ENCODE results near the gene CLEC1A. TPM values are rescaled to one million over a fixed set of nuclear protein-coding genes. Genes with fewer than 3 reads are reported as not detected.
A peak's percentile ranks its signal among the peaks of the same experiment; 100 is the strongest.
"Not testable (repeated sequence)": the region's sequence is repeated elsewhere in the genome, so short reads cannot be mapped to it uniquely, and the experiment has no call there.

CLEC1A gene
- total and polyA plus RNA-seq, 7 donors, result 1.1 to 4.8 (median 2.0) TPM; not detected in 2

- TF ChIP-seq POLR2AphosphoS5 (IDR thresholded peaks at IDR 0.05), result peak in 1 of 4 donors; percentile 39
- TF ChIP-seq, protein P1, sequence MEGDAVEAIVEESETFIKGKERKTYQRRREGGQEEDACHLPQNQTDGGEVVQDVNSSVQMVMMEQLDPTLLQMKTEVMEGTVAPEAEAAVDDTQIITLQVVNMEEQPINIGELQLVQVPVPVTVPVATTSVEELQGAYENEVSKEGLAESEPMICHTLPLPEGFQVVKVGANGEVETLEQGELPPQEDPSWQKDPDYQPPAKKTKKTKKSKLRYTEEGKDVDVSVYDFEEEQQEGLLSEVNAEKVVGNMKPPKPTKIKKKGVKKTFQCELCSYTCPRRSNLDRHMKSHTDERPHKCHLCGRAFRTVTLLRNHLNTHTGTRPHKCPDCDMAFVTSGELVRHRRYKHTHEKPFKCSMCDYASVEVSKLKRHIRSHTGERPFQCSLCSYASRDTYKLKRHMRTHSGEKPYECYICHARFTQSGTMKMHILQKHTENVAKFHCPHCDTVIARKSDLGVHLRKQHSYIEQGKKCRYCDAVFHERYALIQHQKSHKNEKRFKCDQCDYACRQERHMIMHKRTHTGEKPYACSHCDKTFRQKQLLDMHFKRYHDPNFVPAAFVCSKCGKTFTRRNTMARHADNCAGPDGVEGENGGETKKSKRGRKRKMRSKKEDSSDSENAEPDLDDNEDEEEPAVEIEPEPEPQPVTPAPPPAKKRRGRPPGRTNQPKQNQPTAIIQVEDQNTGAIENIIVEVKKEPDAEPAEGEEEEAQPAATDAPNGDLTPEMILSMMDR (IDR thresholded peaks at IDR 0.05), result no peak
- no peaks in the 10 kb centered on the region for H3K36me3 ChIP-seq
- H3K4me3 ChIP-seq, result no peak overlapping the region
- DNase-seq, result no peak
- H3K27me3 ChIP-seq, result no peaks in the 10 kb centered on the region
- H3K4me1 ChIP-seq, result no peaks in the 10 kb centered on the region
- no peaks in the 10 kb centered on the region for H3K9me3 ChIP-seq
- 56 to 69% methylated on average over 4 of the region's 4 CpGs for WGBS, 2 donors
- no peak overlapping the region for H3K27ac ChIP-seq
- intact Hi-C loops (cut with DNase I), result no loop called here
Measured at GRCh38 chr12:10027721-10028120, 71.1 kb downstream of the CLEC1A start.

DNA sequence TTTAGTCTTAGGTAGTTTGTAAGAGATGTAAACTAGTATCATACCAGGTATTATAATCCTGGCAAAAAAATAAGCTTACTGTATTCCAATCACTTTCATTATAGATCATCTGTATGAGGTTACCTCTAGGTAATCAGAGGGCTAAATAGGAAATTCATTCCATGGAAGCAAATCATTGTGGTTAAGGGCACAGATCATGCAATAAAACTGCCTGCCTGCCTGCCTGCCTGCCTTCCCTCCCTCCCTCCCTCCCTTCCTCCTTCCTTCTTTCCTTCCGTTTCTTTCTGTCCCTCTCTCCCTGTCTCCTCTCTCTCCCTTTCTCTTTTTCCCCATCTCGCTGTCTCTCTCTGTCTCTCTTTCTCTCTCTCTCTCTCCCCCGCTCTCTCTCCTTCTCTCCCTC is 71.5 kb downstream of the CLEC1A start:
- H3K4me1 ChIP-seq, result no peaks in the 10 kb centered on the region
- H3K36me3 ChIP-seq, result no peaks in the 10 kb centered on the region
- no peaks in the 10 kb centered on the region for H3K27me3 ChIP-seq
- 69 to 72% methylated on average over 3 of the region's 3 CpGs for WGBS, 2 donors
- no peak overlapping the region for H3K27ac ChIP-seq
- no peak for DNase-seq
- no peak overlapping the region for H3K4me3 ChIP-seq
- intact Hi-C loops (cut with DNase I), result no loop called here
- TF ChIP-seq, protein P1 (IDR thresholded peaks at IDR 0.05), result no peak
- TF ChIP-seq POLR2AphosphoS5 (IDR thresholded peaks at IDR 0.05) (no peak), EP300 (IDR thresholded peaks at IDR 0.05) (no peak)
- no peaks in the 10 kb centered on the region for H3K9me3 ChIP-seq

- H3K9me3 ChIP-seq; H3K4me1 ChIP-seq; intact Hi-C loops (cut with DNase I); H3K4me3 ChIP-seq; H3K36me3 ChIP-seq; H3K27ac ChIP-seq; DNase-seq; H3K27me3 ChIP-seq: not testable (repeated sequence)
- WGBS, 2 donors, result 89 to 92% methylated on average over 4 of the region's 4 CpGs
Measured at GRCh38 chr12:10026666-10027065, 72.1 kb downstream of the CLEC1A start.

DNA sequence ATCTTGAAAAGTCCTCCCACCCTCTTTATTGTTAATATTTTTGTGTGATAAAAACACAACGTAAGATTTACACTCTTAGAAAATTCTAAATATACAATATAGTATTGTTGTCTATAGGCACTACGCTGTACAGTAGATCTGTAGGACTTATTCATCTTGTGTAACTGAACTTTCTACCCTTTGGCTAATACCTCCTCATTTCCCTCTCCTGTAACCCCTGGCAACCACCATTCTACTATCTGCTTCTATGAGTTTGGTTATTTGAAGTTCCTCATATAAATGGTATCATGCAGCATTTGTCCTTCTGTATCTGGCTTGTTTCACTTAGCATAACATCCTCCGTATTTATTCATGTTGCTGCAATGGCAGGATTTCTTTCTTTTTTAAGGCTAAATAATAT is 73.5 kb downstream of the CLEC1A start:
- intact Hi-C loops (cut with DNase I), result no loop called here
- H3K27me3 ChIP-seq, result no peaks in the 10 kb centered on the region
- no peak overlapping the region for H3K4me3 ChIP-seq
- no peaks in the 10 kb centered on the region for H3K36me3 ChIP-seq
- H3K4me1 ChIP-seq, result no peaks in the 10 kb centered on the region
- WGBS, 2 donors, result 94% methylated on average over 3 of the region's 3 CpGs
- no peaks in the 10 kb centered on the region for H3K9me3 ChIP-seq
- H3K27ac ChIP-seq, result no peak overlapping the region
- no peak for DNase-seq
- TF ChIP-seq POLR2A (IDR thresholded peaks at IDR 0.05) (no peak), POLR2AphosphoS5 (IDR thresholded peaks at IDR 0.05) (no peak), EP300 (IDR thresholded peaks at IDR 0.05) (no peak)
- TF ChIP-seq, protein P1 (IDR thresholded peaks at IDR 0.05), result no peak

GRCh38 chr12:10021342-10021741 is 77.4 kb downstream of the CLEC1A start:
- TF ChIP-seq EP300 (IDR thresholded peaks at IDR 0.05), result no peak
- TF ChIP-seq POLR2AphosphoS5 (IDR thresholded peaks at IDR 0.05), result no peak
- TF ChIP-seq, protein P1 (IDR thresholded peaks at IDR 0.05), result no peak
- no peak for TF ChIP-seq POLR2A (IDR thresholded peaks at IDR 0.05)
- 58 to 90% methylated on average over 3 of the region's 3 CpGs for WGBS, 2 donors
- H3K36me3 ChIP-seq, result no peaks in the 10 kb centered on the region
- no peaks in the 10 kb centered on the region for H3K9me3 ChIP-seq
- H3K27ac ChIP-seq, result no peak overlapping the region
- intact Hi-C loops (cut with DNase I), result no loop called here
- peaks cover 0 to 22% (median 2%) of the 10 kb centered on the region in 4 donors for H3K4me1 ChIP-seq
- H3K27me3 ChIP-seq, result no peaks in the 10 kb centered on the region
- DNase-seq, result no peak
- H3K4me3 ChIP-seq, result no peak overlapping the region

Other genes starting within 250 kb of the CLEC1A start
- gene CLEC2B, start 229.6 kb downstream of the CLEC1A start, total RNA-seq, result 10 to 100 TPM in 3 of 4 donors, 1 to 10 TPM in 1; 7.2 to 19.6 (median 16.4) TPM
- 10 to 100 TPM in 1 of 3 donors, 1 to 10 TPM in 2; 6.0 to 10.8 (median 9.1) TPM for gene CLEC2B, start 229.6 kb downstream of the CLEC1A start, polyA plus RNA-seq
- not detected for gene KLRF2, start 217.5 kb downstream of the CLEC1A start, total RNA-seq
- not detected for gene KLRF2, start 217.5 kb downstream of the CLEC1A start, polyA plus RNA-seq
- not detected for gene CLEC2A, start 166.6 kb downstream of the CLEC1A start, total RNA-seq
- gene CLEC2A, start 166.6 kb downstream of the CLEC1A start, polyA plus RNA-seq, result not detected
- gene CLEC12A, start 127.6 kb downstream of the CLEC1A start, total RNA-seq, result 1 to 10 TPM in 2 of 4 donors, under 1 TPM in 1, not detected in 1; 0.82 to 8.3 (median 1.4) TPM
- gene CLEC12A, start 127.6 kb downstream of the CLEC1A start, polyA plus RNA-seq, result 1 to 10 TPM in 2 of 3 donors, not detected in 1; 2.4 to 2.9 TPM
- gene CLEC1B, start 99.9 kb downstream of the CLEC1A start, total RNA-seq, result not detected
- gene CLEC1B, start 99.9 kb downstream of the CLEC1A start, polyA plus RNA-seq, result not detected
- gene CLEC12B, start 88.4 kb downstream of the CLEC1A start, total RNA-seq, result not detected
- gene CLEC12B, start 88.4 kb downstream of the CLEC1A start, polyA plus RNA-seq, result under 1 TPM in 1 of 3 donors, not detected in 2; 0.12 TPM
- not detected for gene CLEC9A, start 68.3 kb downstream of the CLEC1A start, total RNA-seq
- gene CLEC9A, start 68.3 kb downstream of the CLEC1A start, polyA plus RNA-seq, result 1 to 10 TPM in 1 of 3 donors, under 1 TPM in 1, not detected in 1; 0.46 to 1.5 TPM
- gene CLEC7A, start 31.2 kb upstream of the CLEC1A start, total RNA-seq, result 10 to 100 TPM in 1 of 4 donors, 1 to 10 TPM in 3; 6.1 to 11.1 (median 8.8) TPM
- 10 to 100 TPM in 1 of 3 donors, 1 to 10 TPM in 2; 1.8 to 10.2 (median 9.8) TPM for gene CLEC7A, start 31.2 kb upstream of the CLEC1A start, polyA plus RNA-seq
- 1 to 10 TPM in 1 of 4 donors, under 1 TPM in 1, not detected in 2; 0.36 to 3.3 TPM for gene OLR1, start 73.1 kb upstream of the CLEC1A start, total RNA-seq
- 1 to 10 TPM in 1 of 3 donors, under 1 TPM in 1, not detected in 1; 0.10 to 1.2 TPM for gene OLR1, start 73.1 kb upstream of the CLEC1A start, polyA plus RNA-seq
- not detected for gene TMEM52B, start 80.0 kb upstream of the CLEC1A start, total RNA-seq
- 1 to 10 TPM in 1 of 3 donors, under 1 TPM in 1, not detected in 1; 0.12 to 1.2 TPM for gene TMEM52B, start 80.0 kb upstream of the CLEC1A start, polyA plus RNA-seq
- 100 to 1,000 TPM in 2 of 4 donors, 10 to 100 TPM in 2; 78.5 to 122 (median 102) TPM for gene GABARAPL1, start 113.9 kb upstream of the CLEC1A start, total RNA-seq
- 10 to 100 TPM; 38.3 to 75.1 (median 54.6) TPM for gene GABARAPL1, start 113.9 kb upstream of the CLEC1A start, polyA plus RNA-seq
- 1 to 10 TPM in 2 of 4 donors, under 1 TPM in 2; 0.54 to 3.6 (median 1.2) TPM for gene KLRD1, start 208.9 kb upstream of the CLEC1A start, total RNA-seq
- gene KLRD1, start 208.9 kb upstream of the CLEC1A start, polyA plus RNA-seq, result 1 to 10 TPM in 1 of 3 donors, under 1 TPM in 1, not detected in 1; 0.60 to 2.5 TPM